HG02763 (cell line): ENCODE measurements around the gene SLC25A15.
"Not testable (repeated sequence)": the region's sequence is repeated elsewhere in the genome, so short reads cannot be mapped to it uniquely, and the experiment has no call there.

Experiments used
- ATAC-seq: cut with Tn5 transposase; IDR thresholded peaks from one replicate; pipeline ENCODE4 v1.9.1; 2021; ENCODE audit warnings: mild to moderate bottlenecking, moderate library complexity; ENCODE audit not compliant: unreplicated experiment

The SLC25A15 gene

GRCh38 chr13:40812724-40813445, 23.5 kb downstream of the SLC25A15 start:
- ATAC-seq: no peak

- ATAC-seq: no peak
Observed at GRCh38 chr13:40813667-40814454, 24.4 kb downstream of the SLC25A15 start.

GRCh38 chr13:40814803-40815202, 25.4 kb downstream of the SLC25A15 start:
- ATAC-seq: no peak

- ATAC-seq: no peak
Observed at GRCh38 chr13:40818926-40819325, 29.5 kb downstream of the SLC25A15 start.

- no peak for ATAC-seq
Observed at GRCh38 chr13:40819797-40820315, 30.4 kb downstream of the SLC25A15 start.

- not testable (repeated sequence) for ATAC-seq
Observed at GRCh38 chr13:40839725-40840124, 50.3 kb downstream of the SLC25A15 start.

GRCh38 chr13:40840955-40841354, 51.5 kb downstream of the SLC25A15 start:
- ATAC-seq: not testable (repeated sequence)
